PC-3 (cell line): ENCODE data around the gene CYTH3. TPM values are rescaled to one million over a fixed set of nuclear protein-coding genes. Genes with fewer than 3 reads are reported as not detected.

Experiments
- ATAC-seq: fragments of 200-7000 bp; cut with Tn5 transposase; 2 replicates; pipeline ENCODE4 v1.9.1; 2020; ENCODE audit warnings: mild to moderate bottlenecking, moderate library complexity
- BruUV-seq: library from RNA; stranded (reverse); fragments of 400-500 nt; replicated peaks from 2 replicates; lab custom pipeline; 2021; lab: Mats Ljungman, UMichigan
- CTCF ChIA-PET: fragments of 300-600 bp; sonication (Branson Sonifier 250); formaldehyde crosslinking; loops from one replicate; lab custom pipeline; 2022; ENCODE audit warnings: antibody characterized with exemption; lab: Charles Lee
- POLR2A ChIA-PET: fragments of 300-600 bp; sonication (Branson Sonifier 250); formaldehyde crosslinking; loops from one replicate; lab custom pipeline; 2022; ENCODE audit warnings: antibody characterized with exemption; ENCODE audit not compliant: unreplicated experiment; lab: Charles Lee
- DNase-seq: peaks from one replicate; pipeline ENCODE4 v3.0.0-alpha.2; 2015
- H2AFZ ChIP-seq: fragments of 300-600 bp; sonication (generic); 2 replicates; pipeline ENCODE4 v1.6.0; 2016; ENCODE audit warnings: antibody characterized with exemption, low read length
- H3F3A ChIP-seq: fragments of 300-600 bp; sonication (generic); one replicate; pipeline ENCODE4 v1.6.0; 2017; ENCODE audit warnings: antibody characterized with exemption, low read length, control low read depth, mild to moderate bottlenecking; ENCODE audit not compliant: unreplicated experiment
- H3K27ac ChIP-seq: fragments of 300-600 bp; sonication (generic); 2 replicates; pipeline ENCODE4 v1.5.1; 2016; ENCODE audit warnings: mild to moderate bottlenecking, low read length
- H3K27me3 ChIP-seq: fragments of 300-600 bp; sonication (generic); 2 replicates; pipeline ENCODE4 v1.6.1; 2016; ENCODE audit warnings: low read length, mixed read lengths
- H3K36me3 ChIP-seq: fragments of 300-600 bp; sonication (generic); 2 replicates; pipeline ENCODE4 v1.6.1; 2016; ENCODE audit warnings: low read depth, mixed run types, low read length, mixed read lengths
- H3K4me1 ChIP-seq: fragments of 300-600 bp; sonication (generic); 2 replicates; pipeline ENCODE4 v1.5.1; 2016; ENCODE audit warnings: low read length; ENCODE audit not compliant: insufficient read depth
- H3K4me2 ChIP-seq: fragments of 300-600 bp; sonication (generic); 2 replicates; pipeline ENCODE4 v1.6.0; 2016; ENCODE audit warnings: low read length
- H3K4me3 ChIP-seq: fragments of 300-600 bp; sonication (generic); 2 replicates; pipeline ENCODE4 v1.5.1; 2016; ENCODE audit warnings: mild to moderate bottlenecking, low read length, mixed read lengths
- H3K79me2 ChIP-seq: fragments of 300-600 bp; sonication (generic); 2 replicates; pipeline ENCODE4 v1.6.1; 2017; ENCODE audit warnings: low read length, mixed read lengths
- H3K9ac ChIP-seq: fragments of 300-600 bp; sonication (generic); 2 replicates; pipeline ENCODE4 v1.6.0; 2016; ENCODE audit warnings: mild to moderate bottlenecking, low read length
- H3K9me2 ChIP-seq: fragments of 300-600 bp; sonication (generic); replicated peaks from 2 replicates; pipeline ENCODE4 v1.6.1; 2016; ENCODE audit warnings: mixed run types, low read length, mixed read lengths
- H3K9me3 ChIP-seq: fragments of 300-600 bp; sonication (generic); 2 replicates; pipeline ENCODE4 v1.6.1; 2016; ENCODE audit warnings: low read length, mixed read lengths
- H4K20me1 ChIP-seq: fragments of 300-600 bp; sonication (generic); 2 replicates; pipeline ENCODE4 v1.6.1; 2016; ENCODE audit warnings: low read length, mixed read lengths
- CTCF ChIP-seq: fragments of 300-600 bp; sonication (generic); conservative IDR thresholded peaks from 2 replicates; pipeline ENCODE4 v1.5.1; 2017; ENCODE audit warnings: antibody characterized with exemption, low read depth, mild to moderate bottlenecking, low read length
- EZH2 ChIP-seq: fragments of 300-600 bp; sonication (generic); IDR thresholded peaks from one replicate; pipeline ENCODE4 v1.6.1; 2017; ENCODE audit warnings: antibody characterized with exemption, mild to moderate bottlenecking, low read length; ENCODE audit not compliant: unreplicated experiment
- EZH2phosphoT487 ChIP-seq: fragments of 300-600 bp; sonication (generic); IDR thresholded peaks from 2 replicates; pipeline ENCODE4 v1.6.1; 2018; ENCODE audit warnings: mild to moderate bottlenecking, antibody characterized with exemption, low read length, borderline replicate concordance
- intact Hi-C: fragments of 100-400 bp; cut with micrococcal nuclease; formaldehyde crosslinking; loops from 2 replicates; pipeline ENCODE4 v1.9.0; 2023
- total RNA-seq: library from RNA; depleted of rRNA; stranded (reverse); fragments of >200 nt; gene quantifications from 2 replicates; pipeline ENCODE4 v1.2.3, GENCODE V29; 2014

Gene CYTH3
- total RNA-seq, 1 experiment from 2014 or later = 23.1 TPM

- no peaks in the 10 kb centered on the region for H3K36me3 ChIP-seq
- no peaks in the 10 kb centered on the region for H3K9me3 ChIP-seq
- no peaks in the 10 kb centered on the region for H3F3A ChIP-seq
- H3K4me3 ChIP-seq = no peak overlapping the region
- POLR2A ChIA-PET = no interaction called here
- peaks cover 19% of the 10 kb centered on the region for H3K4me1 ChIP-seq
- no peak overlapping the region for H3K4me2 ChIP-seq
- H3K79me2 ChIP-seq = peaks cover 5% of the 10 kb centered on the region; the same call in 1 of the 2 replicates
- no peaks in the 10 kb centered on the region for H3K27me3 ChIP-seq
- H3K27ac ChIP-seq = no peak overlapping the region
- no peaks in the 10 kb centered on the region for H4K20me1 ChIP-seq
- TF ChIP-seq CTCF (no peak), EZH2phosphoT487 (no peak), EZH2 (no peak)
- CTCF ChIA-PET = no interaction called here
- BruUV-seq = no TSS peak
- no peak overlapping the region for H2AFZ ChIP-seq
- DNase-seq (no peak), ATAC-seq (no peak)
- H3K9me2 ChIP-seq = no peaks in the 10 kb centered on the region
- H3K9ac ChIP-seq = no peak overlapping the region
- intact Hi-C loops = no loop called here
Measured at GRCh38 chr7:6277476-6277875, 5.1 kb upstream of the CYTH3 start.

GRCh38 chr7:6276911-6277408, 4.5 kb upstream of the CYTH3 start:
- H3K4me2 ChIP-seq = no peak overlapping the region
- H3K4me3 ChIP-seq = no peak overlapping the region
- no peak overlapping the region for H3K9ac ChIP-seq
- ChIA-PET CTCF (no interaction called here), POLR2A (no interaction called here)
- intact Hi-C loops = no loop called here
- H3K9me3 ChIP-seq = no peaks in the 10 kb centered on the region
- ATAC-seq = no peak
- peaks cover 7% of the 10 kb centered on the region for H3K79me2 ChIP-seq
- no peak overlapping the region for H3K27ac ChIP-seq
- H3K9me2 ChIP-seq = no peaks in the 10 kb centered on the region
- TF ChIP-seq EZH2phosphoT487 = no peak
- TF ChIP-seq EZH2 = no peak
- TF ChIP-seq CTCF = no peak
- no peak for DNase-seq
- H3K36me3 ChIP-seq = no peaks in the 10 kb centered on the region
- no TSS peak for BruUV-seq
- H3K27me3 ChIP-seq = no peaks in the 10 kb centered on the region
- H3F3A ChIP-seq = no peaks in the 10 kb centered on the region
- H2AFZ ChIP-seq = no peak overlapping the region
- no peaks in the 10 kb centered on the region for H4K20me1 ChIP-seq
- H3K4me1 ChIP-seq = peaks cover 14% of the 10 kb centered on the region

GRCh38 chr7:6274743-6275142, 2.3 kb upstream of the CYTH3 start:
- H2AFZ ChIP-seq = no peak overlapping the region
- no peak overlapping the region for H3K4me2 ChIP-seq
- H3K4me3 ChIP-seq = no peak overlapping the region
- CTCF ChIA-PET = no interaction called here
- no peaks in the 10 kb centered on the region for H3K27me3 ChIP-seq
- intact Hi-C loops = loop anchor here (5.0 kb wide), 2 partner anchors 33 to 163 kb away; no protein-coding TSS in a partner anchor
- POLR2A ChIA-PET = no interaction called here
- H3K36me3 ChIP-seq = no peaks in the 10 kb centered on the region
- H3F3A ChIP-seq = no peaks in the 10 kb centered on the region
- TF ChIP-seq EZH2phosphoT487 (no peak), CTCF (no peak), EZH2 (no peak)
- H3K9me2 ChIP-seq = no peaks in the 10 kb centered on the region
- DNase-seq (no peak), ATAC-seq (no peak)
- no peak overlapping the region for H3K9ac ChIP-seq
- H3K79me2 ChIP-seq = peaks cover 29% of the 10 kb centered on the region
- peaks cover 8% of the 10 kb centered on the region; the same call in 1 of the 2 replicates for H4K20me1 ChIP-seq
- no peak overlapping the region for H3K27ac ChIP-seq
- no TSS peak for BruUV-seq
- peaks cover 17% of the 10 kb centered on the region for H3K4me1 ChIP-seq
- no peaks in the 10 kb centered on the region for H3K9me3 ChIP-seq
